OCI-LY1 (cell line): ENCODE data around the gene MUTYH.
"Not testable (repeated sequence)": the region's sequence is repeated elsewhere in the genome, so short reads cannot be mapped to it uniquely, and the experiment has no call there.

Experiments
- CTCF ChIP-seq: fragments of 200-600 bp; sonication (generic), shearing (Covaris generic); IDR thresholded peaks from 2 replicates; pipeline ENCODE4 v1.5.1; 2017; ENCODE audit warnings: mild to moderate bottlenecking, antibody characterized with exemption, low read length, moderate library complexity, mixed read lengths
- EZH2 ChIP-seq: fragments of 200-600 bp; sonication (generic), shearing (Covaris generic); IDR thresholded peaks from 2 replicates; pipeline ENCODE4 v1.8.0; 2017; ENCODE audit warnings: borderline replicate concordance, mixed run types, mild to moderate bottlenecking, antibody characterized with exemption, low read length, moderate library complexity, mixed read lengths

- TF ChIP-seq CTCF, EZH2: not testable (repeated sequence)
Measured at GRCh38 chr1:45360981-45361380, 20.7 kb upstream of the MUTYH start.
